DND-41 (cell line): ENCODE results near the gene NPHP4.

Source experiments
- ATAC-seq: fragments of 200-7000 bp; cut with Tn5 transposase; 3 replicates; pipeline ENCODE4 v1.9.1; 2021; ENCODE audit warnings: low read depth; ENCODE audit not compliant: insufficient read depth
- DNase-seq: peaks from one replicate; pipeline ENCODE4 v3.0.0-alpha.2; 2020
- H2AFZ ChIP-seq: 2 replicates; pipeline ENCODE4 v1.6.0; 2012; ENCODE audit warnings: low read depth, low read length
- H3K27ac ChIP-seq: 2 replicates; pipeline ENCODE4 v1.5.1; 2012; ENCODE audit warnings: low read length, inconsistent platforms
- H3K27me3 ChIP-seq: fragments of 200-600 bp; sonication (generic); 2 replicates; pipeline ENCODE4 v1.6.0; 2012; ENCODE audit warnings: low read length, mild to moderate bottlenecking, inconsistent platforms; ENCODE audit not compliant: insufficient read depth, poor library complexity
- H3K36me3 ChIP-seq: 2 replicates; pipeline ENCODE4 v1.5.1; 2012; ENCODE audit warnings: low read length, inconsistent platforms; ENCODE audit not compliant: insufficient read depth
- H3K4me1 ChIP-seq: 2 replicates; pipeline ENCODE4 v1.5.1; 2012; ENCODE audit warnings: mild to moderate bottlenecking, low read length; ENCODE audit not compliant: insufficient read depth
- H3K4me2 ChIP-seq: 2 replicates; pipeline ENCODE4 v1.6.0; 2012; ENCODE audit warnings: mild to moderate bottlenecking, moderate library complexity, low read length, inconsistent platforms; ENCODE audit not compliant: insufficient read depth
- H3K4me3 ChIP-seq, 2 experiments: fragments of 200-600 bp in 1 of 2; shearing (Covaris generic) in 1 of 2; 2 replicates each; pipeline ENCODE4 v1.5.1; 2012 to 2016; ENCODE audit warnings: inconsistent platforms in 2 of 2, low read length in 2 of 2, mild to moderate bottlenecking in 2 of 2, low read depth in 1 of 2, moderate library complexity in 1 of 2
- H3K79me2 ChIP-seq: 2 replicates; pipeline ENCODE4 v1.6.0; 2012; ENCODE audit warnings: low read length, inconsistent platforms; ENCODE audit not compliant: insufficient read depth
- H3K9ac ChIP-seq: 2 replicates; pipeline ENCODE4 v1.6.0; 2012; ENCODE audit warnings: low read depth, mild to moderate bottlenecking, inconsistent platforms, low read length, moderate library complexity
- H3K9me3 ChIP-seq: 2 replicates; pipeline ENCODE4 v1.5.1; 2012; ENCODE audit warnings: low read length, moderate library complexity, mild to moderate bottlenecking, inconsistent platforms; ENCODE audit not compliant: insufficient read depth, severe bottlenecking
- H4K20me1 ChIP-seq: 2 replicates; pipeline ENCODE4 v1.6.0; 2012; ENCODE audit warnings: low read length; ENCODE audit not compliant: insufficient read depth
- EZH2 ChIP-seq: IDR thresholded peaks from 3 replicates; pipeline ENCODE4 v1.6.1; 2012; ENCODE audit warnings: borderline replicate concordance, low read depth, mild to moderate bottlenecking, moderate library complexity, low read length, inconsistent platforms; ENCODE audit not compliant: severe bottlenecking
- TF ChIP-seq, protein P1 (sequence below): IDR thresholded peaks from 2 replicates; pipeline ENCODE4 v1.5.1; 2012; ENCODE audit warnings: borderline replicate concordance, low read length, moderate library complexity, mild to moderate bottlenecking; ENCODE audit not compliant: poor library complexity, severe bottlenecking; ENCODE audit errors: extremely low read depth

NPHP4 gene

DNA sequence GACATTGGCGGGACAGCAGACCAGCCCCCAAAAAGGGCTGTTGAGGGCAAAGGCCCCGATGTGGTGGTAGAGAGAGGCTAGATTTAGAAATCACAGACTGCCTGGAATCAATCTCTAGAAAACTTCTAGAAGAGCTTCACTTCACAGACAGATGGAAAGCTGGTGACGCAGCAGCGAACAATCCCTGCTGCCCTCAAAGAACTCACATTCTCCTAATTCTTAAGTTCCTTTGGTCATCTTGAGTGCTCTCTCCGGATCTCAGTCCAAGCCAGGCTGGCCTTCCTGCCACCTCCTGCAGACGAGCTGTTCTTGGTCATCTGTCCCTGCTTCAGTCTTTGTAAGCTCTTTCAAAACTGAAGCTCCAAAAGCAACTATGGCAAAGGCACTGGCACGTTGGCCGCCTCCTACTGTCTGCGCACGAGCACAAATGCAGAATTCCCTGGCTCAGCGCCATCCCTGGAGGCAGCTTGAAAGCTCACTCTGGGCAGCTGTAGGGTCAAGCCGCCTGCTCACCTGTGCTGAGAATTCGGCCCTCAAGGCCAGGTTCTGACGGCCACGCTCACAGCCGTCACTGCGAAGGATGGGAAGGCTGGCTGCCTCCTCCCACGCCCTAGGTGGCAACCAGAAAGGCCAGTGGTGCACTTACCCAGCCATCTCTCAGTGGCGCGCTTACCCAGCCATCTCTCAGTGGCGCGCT is 110.6 kb downstream of the NPHP4 start:
- Histone ChIP-seq H3K4me3 (no peak overlapping the region), H4K20me1 (peaks cover 34% of the 10 kb centered on the region), H3K9me3 (no peaks in the 10 kb centered on the region), H2AFZ (no peak overlapping the region), H3K79me2 (no peaks in the 10 kb centered on the region), H3K27ac (no peak overlapping the region), H3K27me3 (no peaks in the 10 kb centered on the region), H3K4me1 (no peaks in the 10 kb centered on the region), H3K9ac (no peak overlapping the region), H3K4me2 (no peak overlapping the region), H3K36me3 (peaks cover 67% of the 10 kb centered on the region)
- DNase-seq = no peak
- ATAC-seq = no peak
- no peak for TF ChIP-seq EZH2
- TF ChIP-seq, protein P1, sequence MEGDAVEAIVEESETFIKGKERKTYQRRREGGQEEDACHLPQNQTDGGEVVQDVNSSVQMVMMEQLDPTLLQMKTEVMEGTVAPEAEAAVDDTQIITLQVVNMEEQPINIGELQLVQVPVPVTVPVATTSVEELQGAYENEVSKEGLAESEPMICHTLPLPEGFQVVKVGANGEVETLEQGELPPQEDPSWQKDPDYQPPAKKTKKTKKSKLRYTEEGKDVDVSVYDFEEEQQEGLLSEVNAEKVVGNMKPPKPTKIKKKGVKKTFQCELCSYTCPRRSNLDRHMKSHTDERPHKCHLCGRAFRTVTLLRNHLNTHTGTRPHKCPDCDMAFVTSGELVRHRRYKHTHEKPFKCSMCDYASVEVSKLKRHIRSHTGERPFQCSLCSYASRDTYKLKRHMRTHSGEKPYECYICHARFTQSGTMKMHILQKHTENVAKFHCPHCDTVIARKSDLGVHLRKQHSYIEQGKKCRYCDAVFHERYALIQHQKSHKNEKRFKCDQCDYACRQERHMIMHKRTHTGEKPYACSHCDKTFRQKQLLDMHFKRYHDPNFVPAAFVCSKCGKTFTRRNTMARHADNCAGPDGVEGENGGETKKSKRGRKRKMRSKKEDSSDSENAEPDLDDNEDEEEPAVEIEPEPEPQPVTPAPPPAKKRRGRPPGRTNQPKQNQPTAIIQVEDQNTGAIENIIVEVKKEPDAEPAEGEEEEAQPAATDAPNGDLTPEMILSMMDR = no peak

DNA sequence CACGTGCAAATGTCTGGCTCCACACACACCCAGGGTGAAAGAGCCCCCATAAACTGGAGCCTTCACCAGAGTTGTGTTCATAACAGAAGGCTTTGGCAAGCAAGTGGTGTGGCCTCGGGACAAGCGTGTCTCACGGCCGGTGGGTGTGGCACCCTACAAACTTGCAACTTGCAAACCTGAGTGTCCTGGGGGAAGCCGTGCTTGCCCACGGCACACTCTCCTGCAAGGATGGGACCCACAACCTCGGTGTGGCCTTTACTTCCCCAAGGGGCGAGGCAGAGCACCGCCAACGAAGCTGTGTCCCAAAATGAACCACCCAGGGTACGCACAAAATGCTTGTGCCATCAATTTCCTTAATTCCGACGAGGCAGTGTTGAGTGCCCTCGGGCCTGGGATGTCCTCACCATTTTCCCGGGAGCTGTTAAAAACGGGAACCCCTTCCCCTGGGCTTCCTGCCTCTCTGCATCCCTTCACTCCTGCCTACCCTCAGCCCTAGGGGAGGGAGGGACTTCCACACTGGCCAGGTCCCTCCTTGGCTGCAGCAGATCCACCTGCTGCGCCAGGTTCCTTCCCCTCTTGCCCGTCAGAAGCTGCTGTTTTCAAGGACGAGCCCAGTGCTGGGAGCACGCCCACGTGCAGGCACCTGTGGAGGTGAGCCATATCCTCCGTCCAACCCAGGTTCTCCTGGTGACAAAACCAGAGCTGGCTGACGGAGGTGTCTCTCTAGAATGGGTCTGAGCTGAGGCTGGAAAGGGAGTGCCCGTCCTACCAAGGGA is 111.4 kb downstream of the NPHP4 start:
- H3K79me2 ChIP-seq = no peaks in the 10 kb centered on the region
- peaks cover 64% of the 10 kb centered on the region for H3K36me3 ChIP-seq
- TF ChIP-seq, protein P1 = no peak
- TF ChIP-seq EZH2 = no peak
- no peaks in the 10 kb centered on the region for H3K4me1 ChIP-seq
- no peak overlapping the region for H3K4me3 ChIP-seq
- H2AFZ ChIP-seq = no peak overlapping the region
- H3K4me2 ChIP-seq = no peak overlapping the region
- DNase-seq (no peak), ATAC-seq (no peak)
- no peak overlapping the region for H3K9ac ChIP-seq
- H4K20me1 ChIP-seq = peaks cover 30% of the 10 kb centered on the region
- no peak overlapping the region for H3K27ac ChIP-seq
- no peaks in the 10 kb centered on the region for H3K9me3 ChIP-seq
- H3K27me3 ChIP-seq = no peaks in the 10 kb centered on the region

DNA sequence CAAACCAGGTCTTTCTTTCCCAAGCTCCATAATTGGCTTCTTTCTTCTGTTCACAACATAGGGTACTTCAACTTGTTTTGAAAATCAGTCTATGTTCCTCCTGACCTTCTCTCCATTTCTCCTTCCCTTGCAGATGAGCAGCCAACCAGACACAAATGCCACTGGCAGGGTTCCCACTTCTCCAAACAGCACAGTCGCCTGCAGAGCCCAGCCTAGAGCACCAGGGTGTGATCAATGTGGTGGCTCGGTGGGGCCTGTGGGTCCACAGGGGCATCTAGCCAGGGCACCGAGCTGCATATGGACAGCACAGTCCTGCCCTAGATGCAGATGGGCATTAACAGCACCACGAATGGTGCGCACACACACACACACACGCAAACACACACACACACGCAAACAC is 112.8 kb downstream of the NPHP4 start:
- no peak overlapping the region for H3K4me3 ChIP-seq
- no peaks in the 10 kb centered on the region for H3K9me3 ChIP-seq
- H3K4me1 ChIP-seq = no peaks in the 10 kb centered on the region
- H3K4me2 ChIP-seq = no peak overlapping the region
- no peak for DNase-seq
- H3K9ac ChIP-seq = no peak overlapping the region
- no peak for ATAC-seq
- no peak overlapping the region for H3K27ac ChIP-seq
- TF ChIP-seq, protein P1 = no peak
- no peak for TF ChIP-seq EZH2
- no peaks in the 10 kb centered on the region for H3K79me2 ChIP-seq
- peaks cover 71% of the 10 kb centered on the region for H3K36me3 ChIP-seq
- no peak overlapping the region for H2AFZ ChIP-seq
- no peaks in the 10 kb centered on the region for H3K27me3 ChIP-seq
- peaks cover 24% of the 10 kb centered on the region for H4K20me1 ChIP-seq
